Measurements from ENCODE around the gene PIK3IP1.

GRCh38 chr22:31287818-31288495, 4.3 kb downstream of the PIK3IP1 start:
- TF ChIP-seq CBX5 (IDR thresholded peaks at IDR 0.05; ENCODE audit: low read depth, low read length) (no peak), CTCF (IDR thresholded peaks at IDR 0.05; ENCODE audit: control extremely low read depth in 1 of 3, insufficient read depth in 1 of 3, low read depth in 1 of 3, low read length in 3 of 3) (no peak), JUND (IDR thresholded peaks at IDR 0.05; ENCODE audit: low read length) (no peak), NRF1 (IDR thresholded peaks at IDR 0.05; ENCODE audit: low read depth, low read length) (no peak)
